ENCODE results near the gene NDUFB6.

DNA sequence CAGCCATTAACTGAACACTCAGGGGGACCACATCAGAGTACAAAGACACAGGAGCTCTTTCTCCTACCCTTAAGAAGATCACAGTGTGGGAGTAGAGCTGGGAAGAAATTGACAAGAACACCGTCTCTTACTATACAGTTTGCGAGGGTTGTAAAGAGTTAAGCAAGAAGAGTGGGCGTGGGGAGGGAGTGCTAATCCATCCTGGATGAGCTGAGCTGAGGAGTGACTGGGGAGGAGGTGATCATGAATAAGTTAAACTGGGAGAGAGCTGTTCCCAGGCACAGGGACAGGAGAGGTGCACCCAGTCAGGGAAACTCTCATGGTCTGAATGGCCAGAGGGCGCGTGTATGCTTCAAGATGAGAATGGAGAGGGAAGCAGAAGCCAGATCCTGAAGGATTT, 45.3 kb upstream of the NDUFB6 start:
- TF ChIP-seq, protein P1, sequence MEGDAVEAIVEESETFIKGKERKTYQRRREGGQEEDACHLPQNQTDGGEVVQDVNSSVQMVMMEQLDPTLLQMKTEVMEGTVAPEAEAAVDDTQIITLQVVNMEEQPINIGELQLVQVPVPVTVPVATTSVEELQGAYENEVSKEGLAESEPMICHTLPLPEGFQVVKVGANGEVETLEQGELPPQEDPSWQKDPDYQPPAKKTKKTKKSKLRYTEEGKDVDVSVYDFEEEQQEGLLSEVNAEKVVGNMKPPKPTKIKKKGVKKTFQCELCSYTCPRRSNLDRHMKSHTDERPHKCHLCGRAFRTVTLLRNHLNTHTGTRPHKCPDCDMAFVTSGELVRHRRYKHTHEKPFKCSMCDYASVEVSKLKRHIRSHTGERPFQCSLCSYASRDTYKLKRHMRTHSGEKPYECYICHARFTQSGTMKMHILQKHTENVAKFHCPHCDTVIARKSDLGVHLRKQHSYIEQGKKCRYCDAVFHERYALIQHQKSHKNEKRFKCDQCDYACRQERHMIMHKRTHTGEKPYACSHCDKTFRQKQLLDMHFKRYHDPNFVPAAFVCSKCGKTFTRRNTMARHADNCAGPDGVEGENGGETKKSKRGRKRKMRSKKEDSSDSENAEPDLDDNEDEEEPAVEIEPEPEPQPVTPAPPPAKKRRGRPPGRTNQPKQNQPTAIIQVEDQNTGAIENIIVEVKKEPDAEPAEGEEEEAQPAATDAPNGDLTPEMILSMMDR (IDR thresholded peaks at IDR 0.05): no peak
- TF ChIP-seq POLR2A (IDR thresholded peaks at IDR 0.05) (no peak), EP300 (IDR thresholded peaks at IDR 0.05) (no peak)
